Measurements from ENCODE around the gene DAGLB.
"Not testable (repeated sequence)": the region's sequence is repeated elsewhere in the genome, so short reads cannot be mapped to it uniquely, and the experiment has no call there.

Gene DAGLB

DNA sequence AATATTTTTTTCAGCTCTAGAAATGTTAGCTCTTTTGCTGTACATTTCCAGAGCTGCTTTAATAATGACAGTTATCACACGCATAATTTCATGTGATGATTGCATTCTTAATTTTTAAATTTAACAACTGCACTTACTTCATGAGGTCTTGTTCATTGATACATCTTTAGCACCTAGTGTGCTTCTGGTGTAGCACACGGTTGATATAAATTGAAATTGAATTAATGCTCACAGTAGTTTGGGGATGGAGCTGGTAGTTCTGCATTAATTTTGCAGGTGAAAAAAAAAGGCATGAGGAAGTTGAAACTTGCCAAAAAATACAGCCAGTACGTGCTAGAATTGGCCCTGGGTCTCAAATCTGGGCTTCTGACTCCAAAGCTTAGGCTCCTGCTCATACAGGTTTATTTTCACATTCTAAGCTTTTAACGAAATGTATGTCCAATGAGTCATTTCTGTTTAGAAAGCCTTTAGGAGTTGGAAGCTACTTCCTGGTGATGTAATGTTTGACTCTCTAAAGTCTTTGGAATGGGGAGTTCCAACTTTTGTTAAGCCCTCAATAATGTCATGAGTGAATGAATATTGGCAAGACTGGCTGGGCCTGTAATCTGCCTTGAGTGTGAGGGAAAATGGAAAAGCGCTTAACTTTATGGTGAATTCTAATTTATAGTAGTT is 62.5 kb downstream of the DAGLB start:
- TF ChIP-seq, protein P1, sequence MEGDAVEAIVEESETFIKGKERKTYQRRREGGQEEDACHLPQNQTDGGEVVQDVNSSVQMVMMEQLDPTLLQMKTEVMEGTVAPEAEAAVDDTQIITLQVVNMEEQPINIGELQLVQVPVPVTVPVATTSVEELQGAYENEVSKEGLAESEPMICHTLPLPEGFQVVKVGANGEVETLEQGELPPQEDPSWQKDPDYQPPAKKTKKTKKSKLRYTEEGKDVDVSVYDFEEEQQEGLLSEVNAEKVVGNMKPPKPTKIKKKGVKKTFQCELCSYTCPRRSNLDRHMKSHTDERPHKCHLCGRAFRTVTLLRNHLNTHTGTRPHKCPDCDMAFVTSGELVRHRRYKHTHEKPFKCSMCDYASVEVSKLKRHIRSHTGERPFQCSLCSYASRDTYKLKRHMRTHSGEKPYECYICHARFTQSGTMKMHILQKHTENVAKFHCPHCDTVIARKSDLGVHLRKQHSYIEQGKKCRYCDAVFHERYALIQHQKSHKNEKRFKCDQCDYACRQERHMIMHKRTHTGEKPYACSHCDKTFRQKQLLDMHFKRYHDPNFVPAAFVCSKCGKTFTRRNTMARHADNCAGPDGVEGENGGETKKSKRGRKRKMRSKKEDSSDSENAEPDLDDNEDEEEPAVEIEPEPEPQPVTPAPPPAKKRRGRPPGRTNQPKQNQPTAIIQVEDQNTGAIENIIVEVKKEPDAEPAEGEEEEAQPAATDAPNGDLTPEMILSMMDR (conservative IDR thresholded peaks at IDR 0.05) = no peak
- peak overlapping the region; percentile 54 for H3K27ac ChIP-seq

DNA sequence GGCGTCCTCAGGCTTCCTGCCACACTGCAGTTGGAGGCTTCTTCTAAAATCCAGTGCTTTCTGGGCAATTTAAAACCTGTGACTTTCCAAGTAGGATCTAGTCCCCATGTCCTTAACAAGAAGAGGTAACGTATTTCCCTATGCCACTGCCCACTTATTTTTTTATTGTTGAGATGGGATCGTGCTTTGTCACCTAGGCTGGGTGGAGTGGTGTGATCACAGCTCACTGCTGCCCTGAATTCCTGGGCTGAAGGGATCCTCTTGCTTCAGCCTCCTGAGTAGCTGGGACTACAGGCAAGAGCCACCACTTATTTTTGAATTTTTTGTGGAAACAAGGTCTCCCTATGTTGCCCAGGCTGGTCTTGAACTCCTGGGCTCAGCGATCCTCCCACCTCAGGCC is 63.4 kb downstream of the DAGLB start:
- H3K27ac ChIP-seq = peak overlapping the region; percentile 54
- TF ChIP-seq, protein P1 (conservative IDR thresholded peaks at IDR 0.05) = no peak
- TF ChIP-seq ZFX (IDR thresholded peaks at IDR 0.05) = no peak

DNA sequence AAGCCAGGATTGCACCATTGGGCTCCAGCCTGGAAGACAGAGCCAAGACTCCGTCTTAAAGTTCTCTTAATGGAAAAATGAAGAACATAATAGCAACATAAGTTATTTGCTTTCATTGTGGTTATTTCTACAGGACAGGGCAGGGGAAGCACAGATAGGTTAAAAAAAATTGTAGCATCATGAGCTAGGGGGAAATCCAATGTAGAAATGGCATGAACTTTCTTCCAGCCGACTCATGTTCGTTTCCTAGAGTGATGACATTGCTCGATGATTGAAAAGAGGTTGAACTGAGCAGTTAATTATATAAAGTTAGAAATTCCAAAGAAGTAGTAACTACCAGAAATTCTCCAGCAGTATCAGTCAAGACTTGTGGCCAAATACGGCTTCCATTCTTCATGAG is 64.9 kb downstream of the DAGLB start:
- TF ChIP-seq ZFX (IDR thresholded peaks at IDR 0.05) = no peak
- TF ChIP-seq, protein P1 (conservative IDR thresholded peaks at IDR 0.05) = no peak

DNA sequence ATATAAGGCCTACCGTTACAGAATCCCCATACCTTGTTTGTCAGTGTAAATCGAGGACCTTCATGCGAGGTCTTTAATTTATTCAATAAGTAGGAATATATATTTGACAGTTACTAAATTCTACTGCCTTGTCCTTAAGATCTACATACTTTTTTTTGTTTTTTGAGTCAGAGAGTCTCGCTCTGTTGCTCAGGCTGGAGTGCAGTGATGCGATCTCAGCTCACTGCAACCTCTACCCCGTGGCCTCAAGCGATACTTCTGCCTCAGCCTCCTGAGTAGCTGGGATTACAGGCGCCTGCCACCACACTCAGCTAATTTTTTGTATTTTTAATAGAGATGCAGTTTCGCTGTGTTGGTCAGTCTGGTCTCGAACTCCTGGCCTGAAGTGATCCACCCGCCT is 65.9 kb downstream of the DAGLB start:
- H3K27ac ChIP-seq = not testable (repeated sequence)

More for the DNA sequence above, 64.9 kb downstream of the DAGLB start:
- H3K27ac ChIP-seq = no peak overlapping the region

DNA sequence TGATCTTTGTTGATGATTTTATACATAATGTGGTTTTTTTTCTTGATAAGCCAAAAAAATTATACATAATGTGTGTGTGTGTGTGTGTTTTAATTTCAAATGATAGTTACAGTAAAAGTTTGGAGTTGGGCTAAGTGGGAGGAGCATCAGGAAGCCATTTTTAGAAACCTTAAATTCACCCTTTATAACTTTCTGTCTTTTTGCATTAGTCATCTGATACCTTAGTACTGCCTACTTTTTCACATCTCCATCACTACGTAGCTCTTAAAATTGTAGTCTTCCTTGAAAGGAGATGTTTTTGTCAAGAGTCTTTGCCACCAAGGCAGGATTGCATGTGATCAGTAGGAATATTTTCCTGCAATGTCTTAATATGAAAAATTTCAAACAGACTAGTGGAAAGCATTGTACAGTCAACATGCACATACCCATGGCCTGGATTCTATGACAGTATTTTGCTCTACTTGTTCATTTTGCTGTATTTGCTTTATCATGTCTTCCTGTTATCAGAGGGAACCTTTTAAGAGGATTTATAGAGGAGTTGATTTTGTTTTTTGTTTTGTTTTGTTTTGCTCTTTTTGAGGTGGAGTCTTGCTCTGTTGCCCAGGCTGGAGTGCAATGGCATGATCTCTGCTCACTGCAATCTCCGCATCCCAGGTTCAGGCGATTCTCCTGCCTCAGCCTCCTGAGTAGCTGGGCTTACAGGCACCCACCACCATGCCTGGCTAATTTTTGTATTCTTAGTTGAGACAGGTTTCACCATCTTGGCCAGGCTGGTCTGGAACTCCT is 67.3 kb downstream of the DAGLB start:
- no peak overlapping the region for H3K27ac ChIP-seq
- TF ChIP-seq ZFX (IDR thresholded peaks at IDR 0.05) = no peak
- TF ChIP-seq, protein P1 (conservative IDR thresholded peaks at IDR 0.05) = no peak

DNA sequence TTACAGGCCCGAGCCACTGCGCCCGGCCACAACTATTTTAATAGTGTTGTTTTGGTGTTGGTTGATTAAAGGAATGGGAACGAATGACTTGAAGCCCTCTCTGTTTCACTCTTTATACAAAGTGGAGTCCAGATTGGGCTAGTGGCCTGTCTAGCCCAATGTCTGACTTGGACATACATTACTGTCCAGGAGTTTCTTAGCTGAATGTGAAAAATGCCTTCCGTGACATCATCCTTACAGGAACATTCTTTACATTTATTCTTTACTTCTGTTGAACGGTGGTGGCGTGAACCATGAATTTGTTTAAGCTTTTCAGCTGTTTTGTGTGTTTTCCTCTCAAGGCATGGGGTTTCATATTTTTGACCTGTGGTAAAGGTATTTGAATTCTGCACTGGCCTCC is 67.9 kb downstream of the DAGLB start:
- H3K27ac ChIP-seq = no peak overlapping the region
- TF ChIP-seq, protein P1 (conservative IDR thresholded peaks at IDR 0.05) = no peak
- no peak for TF ChIP-seq ZFX (IDR thresholded peaks at IDR 0.05)

DNA sequence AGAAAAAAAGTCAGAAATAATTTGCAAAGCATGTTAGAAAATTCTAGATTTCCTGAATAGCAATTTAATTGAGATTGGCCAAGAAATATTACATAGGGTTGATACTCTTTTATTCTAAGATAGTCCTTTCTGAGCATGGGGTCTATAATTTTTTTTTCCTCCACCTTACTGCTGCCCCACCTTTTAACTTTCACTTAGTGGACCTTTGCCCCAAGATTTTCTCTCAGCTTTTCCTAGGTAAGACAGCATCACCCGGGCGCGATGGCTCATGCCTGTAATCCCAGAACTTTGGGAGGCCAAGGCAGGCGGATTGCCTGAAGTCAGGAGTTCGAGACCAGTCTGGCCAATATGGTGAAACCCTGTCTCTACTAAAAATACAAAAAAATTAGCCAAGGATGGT is 69.2 kb downstream of the DAGLB start:
- H3K27ac ChIP-seq = not testable (repeated sequence)

DNA sequence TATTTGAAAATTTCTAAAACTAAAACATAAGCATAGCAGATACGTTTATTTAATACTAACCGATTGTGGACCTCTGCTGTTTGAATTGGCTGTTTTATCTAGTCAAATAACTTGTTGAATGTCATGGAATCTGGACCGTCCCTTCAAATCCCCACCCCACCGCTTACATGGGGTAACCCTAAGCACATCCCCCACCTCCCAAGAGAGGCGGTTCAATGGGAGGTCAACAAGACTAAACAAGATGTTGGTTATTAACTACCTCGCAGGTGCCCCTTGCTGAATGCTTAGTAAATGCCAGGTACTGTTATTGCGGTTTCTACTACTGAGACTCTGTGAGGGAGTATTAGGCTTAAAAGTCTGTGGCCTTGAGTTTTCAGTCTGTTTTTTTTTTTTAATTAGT is 70.9 kb downstream of the DAGLB start:
- H3K27ac ChIP-seq = no peak overlapping the region
- TF ChIP-seq, protein P1 (conservative IDR thresholded peaks at IDR 0.05) = no peak
- TF ChIP-seq ZFX (IDR thresholded peaks at IDR 0.05) = no peak
